Lower lobe of right lung (tissue), 2 donors: Measurements from ENCODE around the gene EN2. TPM values are rescaled to one million over a fixed set of nuclear protein-coding genes. Genes with fewer than 3 reads are reported as not detected.

Source experiments
- ATAC-seq, 2 donors: fragments of 200-7000 bp; cut with Tn5 transposase; one replicate each; pipeline ENCODE4 v1.9.1; 2020 to 2022; ENCODE audit warnings: mild to moderate bottlenecking in 2 of 2, moderate library complexity in 2 of 2
- DNase-seq: peaks from one replicate; pipeline ENCODE4 v3.0.0-alpha.2; 2020
- H3K27ac ChIP-seq: fragments of 200-600 bp; one replicate; pipeline ENCODE4 v1.8.0; 2022
- H3K27me3 ChIP-seq: fragments of 200-600 bp; one replicate; pipeline ENCODE4 v1.8.0; 2022; ENCODE audit warnings: low read depth
- H3K36me3 ChIP-seq: fragments of 200-600 bp; one replicate; pipeline ENCODE4 v1.8.0; 2022; ENCODE audit warnings: mild to moderate bottlenecking
- H3K4me1 ChIP-seq: fragments of 200-600 bp; one replicate; pipeline ENCODE4 v1.8.0; 2022
- H3K4me3 ChIP-seq: fragments of 200-600 bp; one replicate; pipeline ENCODE4 v1.8.0; 2022; ENCODE audit warnings: mild to moderate bottlenecking
- H3K9me3 ChIP-seq: fragments of 200-600 bp; one replicate; pipeline ENCODE4 v1.8.0; 2022
- intact Hi-C: fragments of 100-400 bp; cut with DNase I; formaldehyde crosslinking; loops from one replicate; pipeline ENCODE4 v1.11.0; 2022
- total RNA-seq: library from RNA; stranded (reverse); fragmentation: NEBNext Ultra II Directional; extraction: Animal tissue kit (Norgen Biotek cat#: 25700); gene quantifications from one replicate; pipeline ENCODE4 v1.2.1, GENCODE V29; 2021
- TF ChIP-seq, protein P1 (sequence below): fragments of 200-600 bp; IDR thresholded peaks from one replicate; pipeline ENCODE4 v1.8.0; 2022; ENCODE audit warnings: antibody characterized with exemption, mild to moderate bottlenecking
- donor health status: DM: no; HTN: yes; CAD: no; lungs with severe emphysema.

EN2 gene
- total RNA-seq, 1 donor from 2014 or later, result not detected

DNA sequence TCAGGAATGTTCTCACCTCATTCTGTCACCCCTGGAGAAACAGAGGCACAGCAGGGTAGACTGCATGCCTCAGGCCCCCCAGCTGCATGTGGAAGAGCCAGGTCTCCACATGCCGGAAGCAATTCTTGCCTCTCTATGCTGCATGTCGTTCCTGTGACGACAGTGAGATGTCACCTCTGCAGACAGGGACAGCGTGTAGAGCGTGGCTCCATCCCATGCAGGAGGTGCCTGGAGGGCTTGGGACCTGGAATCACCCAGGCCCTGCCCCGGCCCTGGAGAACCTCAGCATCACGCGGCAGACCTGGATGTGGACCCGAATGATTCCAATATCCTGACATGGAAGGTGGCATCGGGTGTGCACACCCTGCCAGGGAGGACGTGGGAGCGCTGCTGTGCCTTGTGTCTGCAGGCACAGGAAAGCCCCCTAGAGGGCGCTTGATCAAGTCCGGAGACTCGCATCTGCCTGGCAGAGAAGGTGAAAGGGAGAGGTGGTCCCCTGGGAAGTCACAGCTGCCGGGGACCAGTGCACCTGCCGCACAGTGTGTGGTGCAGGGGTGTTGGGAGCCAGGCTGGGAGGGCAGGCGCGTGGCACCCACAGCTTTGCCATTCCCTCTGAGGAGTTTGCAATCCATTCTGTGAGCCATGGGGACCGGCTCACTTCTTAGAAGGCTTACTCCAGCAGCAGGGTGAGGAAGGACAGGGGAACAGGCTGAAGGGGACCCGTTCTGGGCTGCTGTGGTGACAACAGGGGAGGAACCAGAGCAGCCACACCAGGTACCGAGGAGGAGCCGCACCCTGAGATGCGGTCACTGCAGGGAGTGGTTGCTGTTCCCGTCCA, 45.3 kb upstream of the EN2 start:
- peak; percentile 64 to 72 for ATAC-seq
- H3K27ac ChIP-seq, result no peak overlapping the region
- TF ChIP-seq, protein P1, sequence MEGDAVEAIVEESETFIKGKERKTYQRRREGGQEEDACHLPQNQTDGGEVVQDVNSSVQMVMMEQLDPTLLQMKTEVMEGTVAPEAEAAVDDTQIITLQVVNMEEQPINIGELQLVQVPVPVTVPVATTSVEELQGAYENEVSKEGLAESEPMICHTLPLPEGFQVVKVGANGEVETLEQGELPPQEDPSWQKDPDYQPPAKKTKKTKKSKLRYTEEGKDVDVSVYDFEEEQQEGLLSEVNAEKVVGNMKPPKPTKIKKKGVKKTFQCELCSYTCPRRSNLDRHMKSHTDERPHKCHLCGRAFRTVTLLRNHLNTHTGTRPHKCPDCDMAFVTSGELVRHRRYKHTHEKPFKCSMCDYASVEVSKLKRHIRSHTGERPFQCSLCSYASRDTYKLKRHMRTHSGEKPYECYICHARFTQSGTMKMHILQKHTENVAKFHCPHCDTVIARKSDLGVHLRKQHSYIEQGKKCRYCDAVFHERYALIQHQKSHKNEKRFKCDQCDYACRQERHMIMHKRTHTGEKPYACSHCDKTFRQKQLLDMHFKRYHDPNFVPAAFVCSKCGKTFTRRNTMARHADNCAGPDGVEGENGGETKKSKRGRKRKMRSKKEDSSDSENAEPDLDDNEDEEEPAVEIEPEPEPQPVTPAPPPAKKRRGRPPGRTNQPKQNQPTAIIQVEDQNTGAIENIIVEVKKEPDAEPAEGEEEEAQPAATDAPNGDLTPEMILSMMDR, result peak; percentile 64
- H3K4me1 ChIP-seq, result no peaks in the 10 kb centered on the region
- H3K36me3 ChIP-seq, result no peaks in the 10 kb centered on the region
- peak; percentile 66 for DNase-seq
- intact Hi-C loops, result no loop called here
- H3K27me3 ChIP-seq, result peaks cover 30% of the 10 kb centered on the region
- no peaks in the 10 kb centered on the region for H3K9me3 ChIP-seq
- H3K4me3 ChIP-seq, result no peak overlapping the region

DNA sequence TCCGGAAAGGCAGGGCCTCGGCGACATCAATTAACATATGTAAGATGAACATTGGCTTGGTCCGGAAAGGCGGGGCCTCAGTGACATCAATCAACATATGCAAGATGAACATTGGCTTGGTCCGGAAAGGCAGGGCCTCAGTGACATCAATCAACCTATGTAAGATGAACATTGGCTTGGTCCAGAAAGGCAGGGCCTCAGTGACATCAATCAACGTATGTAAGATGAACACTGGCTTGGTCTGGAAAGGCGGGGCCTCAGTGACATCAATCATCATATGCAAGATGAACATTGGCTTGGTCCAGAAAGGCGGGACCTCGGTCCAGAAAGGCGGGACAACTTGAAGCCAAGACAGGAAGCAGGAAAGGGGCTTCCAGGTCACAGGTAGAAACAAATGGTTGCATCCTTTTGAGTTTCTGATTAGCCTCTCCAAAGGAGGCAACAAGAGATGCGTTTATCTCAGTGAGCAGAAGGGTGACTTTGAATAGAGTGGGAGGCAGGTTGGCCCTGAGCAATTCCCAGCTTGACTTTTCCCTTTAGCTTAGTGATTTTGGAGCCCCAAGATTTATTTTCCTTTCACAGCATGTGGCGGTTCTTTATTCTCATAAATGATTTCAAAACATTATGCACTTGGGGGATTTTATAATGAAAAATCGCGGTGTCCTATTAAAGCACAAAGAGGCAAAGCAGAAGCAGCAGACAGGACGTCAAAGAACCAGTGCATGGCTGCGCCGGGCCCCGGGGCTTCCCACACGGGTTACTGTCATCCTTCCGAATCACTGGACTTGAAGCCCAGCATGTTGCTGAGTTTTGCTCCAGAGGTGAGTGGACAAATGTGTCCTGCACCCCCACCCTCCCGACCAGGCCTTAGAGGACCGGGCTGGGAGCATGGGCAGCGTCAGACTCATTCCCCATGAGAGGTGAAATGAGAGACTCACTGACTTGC, 43.1 kb upstream of the EN2 start:
- Histone ChIP-seq H3K36me3 (no peaks in the 10 kb centered on the region), H3K27ac (no peak overlapping the region), H3K27me3 (peaks cover 37% of the 10 kb centered on the region), H3K4me1 (no peaks in the 10 kb centered on the region), H3K4me3 (no peak overlapping the region), H3K9me3 (no peaks in the 10 kb centered on the region)
- intact Hi-C loops, result no loop called here
- TF ChIP-seq, protein P1, result no peak
- DNase-seq (no peak), ATAC-seq (no peak)

DNA sequence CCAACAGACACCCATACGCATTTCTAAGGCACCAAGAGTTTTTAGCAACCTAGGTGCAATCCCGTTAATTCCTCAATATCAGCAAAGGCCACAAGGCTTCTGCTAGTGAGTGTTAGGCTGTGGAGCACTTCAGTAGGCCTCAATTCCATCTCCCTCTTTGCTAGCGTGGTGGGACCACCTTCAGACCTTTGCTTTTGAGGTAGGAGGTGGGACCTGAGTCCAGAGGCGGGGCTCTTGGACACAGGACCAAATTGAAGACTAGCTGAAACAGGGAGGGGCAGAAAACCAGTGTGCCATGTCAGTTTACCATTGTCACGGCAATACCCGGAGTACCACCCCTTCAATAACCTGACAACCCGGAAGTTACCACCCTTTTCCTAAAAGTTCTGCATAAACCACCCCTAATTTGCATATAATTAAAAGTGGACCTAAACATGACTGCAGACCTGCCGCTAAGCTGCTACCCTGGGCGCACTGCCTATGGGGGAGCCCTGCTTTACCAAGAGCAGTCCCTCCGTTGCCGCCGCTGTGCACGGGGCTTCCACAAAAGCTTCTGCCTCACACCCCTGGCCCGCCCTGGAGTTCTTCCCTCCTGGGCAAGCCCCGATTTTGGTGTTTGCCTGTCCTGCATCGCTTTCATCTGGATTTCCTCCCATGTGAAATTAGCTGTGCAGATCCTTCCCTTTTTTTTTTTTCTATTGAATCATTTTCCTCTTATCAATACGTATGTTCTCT, 41.1 kb upstream of the EN2 start:
- no peak for ATAC-seq
- Histone ChIP-seq H3K27ac (no peak overlapping the region), H3K4me3 (no peak overlapping the region), H3K9me3 (no peaks in the 10 kb centered on the region), H3K27me3 (peaks cover 36% of the 10 kb centered on the region), H3K4me1 (no peaks in the 10 kb centered on the region), H3K36me3 (no peaks in the 10 kb centered on the region)
- TF ChIP-seq, protein P1, result no peak
- intact Hi-C loops, result no loop called here
- no peak for DNase-seq

DNA sequence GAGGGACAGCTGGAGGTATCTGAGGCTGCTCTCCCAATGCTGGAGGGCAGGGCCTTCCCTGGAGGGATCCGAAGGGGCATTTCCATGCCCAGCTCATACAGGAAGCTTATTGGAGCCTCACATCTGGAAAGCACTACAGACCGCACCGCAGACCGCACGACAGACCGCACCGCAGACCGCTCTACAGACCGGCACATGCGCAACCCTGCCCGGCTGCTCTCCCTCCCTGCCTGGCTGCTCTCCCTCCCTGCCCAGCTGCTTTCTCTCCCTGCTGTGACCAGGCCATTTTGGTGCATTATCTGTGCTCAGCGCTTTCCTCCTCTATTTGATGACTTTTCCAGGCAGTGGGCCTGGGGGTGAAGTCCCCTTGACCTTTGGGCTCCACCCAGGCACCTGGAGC, 39.6 kb upstream of the EN2 start:
- Histone ChIP-seq H3K27ac (no peak overlapping the region), H3K9me3 (no peaks in the 10 kb centered on the region), H3K4me1 (no peaks in the 10 kb centered on the region), H3K36me3 (no peaks in the 10 kb centered on the region), H3K4me3 (no peak overlapping the region), H3K27me3 (peaks cover 33% of the 10 kb centered on the region)
- TF ChIP-seq, protein P1, result no peak
- intact Hi-C loops, result no loop called here
- DNase-seq (no peak), ATAC-seq (no peak)
